Measurements from ENCODE around the gene RIPOR3.

The RIPOR3 gene, protein sequence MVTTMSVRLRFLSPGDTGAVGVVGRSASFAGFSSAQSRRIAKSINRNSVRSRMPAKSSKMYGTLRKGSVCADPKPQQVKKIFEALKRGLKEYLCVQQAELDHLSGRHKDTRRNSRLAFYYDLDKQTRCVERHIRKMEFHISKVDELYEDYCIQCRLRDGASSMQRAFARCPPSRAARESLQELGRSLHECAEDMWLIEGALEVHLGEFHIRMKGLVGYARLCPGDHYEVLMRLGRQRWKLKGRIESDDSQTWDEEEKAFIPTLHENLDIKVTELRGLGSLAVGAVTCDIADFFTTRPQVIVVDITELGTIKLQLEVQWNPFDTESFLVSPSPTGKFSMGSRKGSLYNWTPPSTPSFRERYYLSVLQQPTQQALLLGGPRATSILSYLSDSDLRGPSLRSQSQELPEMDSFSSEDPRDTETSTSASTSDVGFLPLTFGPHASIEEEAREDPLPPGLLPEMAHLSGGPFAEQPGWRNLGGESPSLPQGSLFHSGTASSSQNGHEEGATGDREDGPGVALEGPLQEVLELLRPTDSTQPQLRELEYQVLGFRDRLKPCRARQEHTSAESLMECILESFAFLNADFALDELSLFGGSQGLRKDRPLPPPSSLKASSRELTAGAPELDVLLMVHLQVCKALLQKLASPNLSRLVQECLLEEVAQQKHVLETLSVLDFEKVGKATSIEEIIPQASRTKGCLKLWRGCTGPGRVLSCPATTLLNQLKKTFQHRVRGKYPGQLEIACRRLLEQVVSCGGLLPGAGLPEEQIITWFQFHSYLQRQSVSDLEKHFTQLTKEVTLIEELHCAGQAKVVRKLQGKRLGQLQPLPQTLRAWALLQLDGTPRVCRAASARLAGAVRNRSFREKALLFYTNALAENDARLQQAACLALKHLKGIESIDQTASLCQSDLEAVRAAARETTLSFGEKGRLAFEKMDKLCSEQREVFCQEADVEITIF

DNA sequence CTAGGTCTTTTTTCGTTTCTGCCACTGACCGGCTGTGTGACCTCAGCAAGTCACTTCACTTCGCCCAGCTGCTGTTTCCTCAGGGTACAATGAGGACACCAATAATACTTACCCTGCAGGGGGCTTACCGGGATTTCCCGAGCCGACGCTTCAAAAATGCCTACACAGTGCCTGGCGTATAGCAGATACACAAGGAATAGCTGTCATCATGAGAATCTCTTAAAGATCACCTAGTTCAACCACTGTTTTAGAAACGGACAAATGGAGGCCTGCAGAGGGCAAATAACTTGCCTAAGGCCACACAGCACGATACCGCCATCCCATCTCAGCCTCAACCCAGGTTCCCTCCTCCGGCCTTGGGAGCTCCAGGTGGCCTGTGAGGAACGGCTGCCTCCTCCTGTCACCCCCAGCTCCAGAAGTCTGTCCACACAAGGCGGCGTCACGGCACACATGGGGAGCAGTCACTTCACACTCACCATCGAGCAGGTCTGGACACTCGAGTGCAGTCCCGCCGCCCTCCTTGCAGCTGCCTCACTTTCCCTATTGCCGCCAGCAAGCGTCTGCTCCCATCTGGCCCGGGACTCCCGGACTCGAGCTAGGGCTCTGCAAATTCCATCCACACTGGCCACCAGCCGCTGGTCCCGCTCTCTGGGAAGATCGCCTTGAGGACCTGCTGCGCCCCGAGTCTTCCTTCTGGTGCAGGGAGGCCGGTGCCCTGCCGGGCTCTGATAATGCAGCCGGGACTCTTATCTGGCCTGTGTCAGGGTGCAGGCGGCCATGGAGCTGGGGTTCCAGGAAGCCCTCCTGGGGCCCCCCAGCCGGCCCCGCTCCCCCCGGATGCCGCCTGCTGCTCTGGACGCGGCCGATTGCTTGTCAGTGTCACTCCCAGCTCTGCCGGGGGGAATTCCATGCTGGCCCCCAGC is at the start of gene RIPOR3:
RIPOR3 (minus strand) TSS at position 893 of the 923 bp plus-strand sequence; CDS start at position 479, 414 bp downstream.
- DNase-seq = no peak

DNA sequence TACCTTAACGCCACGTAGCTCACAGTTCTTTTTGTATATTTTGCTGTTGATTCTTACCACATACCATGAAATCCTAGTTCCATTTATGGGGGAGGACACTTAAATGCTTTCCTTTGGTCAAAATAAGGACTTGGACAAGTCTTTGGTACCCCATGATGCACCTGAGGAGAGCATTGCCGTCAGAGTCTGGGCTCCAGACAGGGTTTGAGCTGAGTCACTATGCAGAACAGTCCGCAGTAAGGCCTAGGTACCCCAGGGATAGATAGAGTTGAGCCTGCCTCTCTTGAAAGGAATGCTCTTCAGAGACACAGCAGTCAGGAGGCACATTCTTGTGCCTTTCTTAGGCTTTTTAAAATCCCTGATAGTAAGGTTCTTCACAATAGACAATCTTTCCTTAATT is 46.0 kb upstream of the RIPOR3 start:
- DNase-seq = no peak

DNA sequence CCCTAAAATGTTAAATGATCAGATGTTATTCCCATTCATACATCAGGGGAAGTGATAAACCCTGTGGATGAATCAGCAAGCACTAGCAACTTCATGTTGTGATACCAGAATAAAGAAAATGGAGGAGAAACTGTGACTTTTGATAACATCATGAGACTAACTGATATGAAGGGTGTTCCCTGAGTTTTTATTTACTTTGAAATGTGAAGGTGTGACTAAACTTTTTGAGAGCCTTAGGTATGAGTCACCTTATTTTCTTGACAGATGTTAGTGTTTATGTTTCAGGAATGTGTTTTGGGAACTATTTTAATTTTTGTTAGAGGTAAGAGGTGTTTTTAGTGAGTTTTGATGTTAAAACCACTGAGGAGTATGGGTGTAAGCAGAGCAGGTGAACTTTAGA is 44.5 kb upstream of the RIPOR3 start:
- DNase-seq = no peak

DNA sequence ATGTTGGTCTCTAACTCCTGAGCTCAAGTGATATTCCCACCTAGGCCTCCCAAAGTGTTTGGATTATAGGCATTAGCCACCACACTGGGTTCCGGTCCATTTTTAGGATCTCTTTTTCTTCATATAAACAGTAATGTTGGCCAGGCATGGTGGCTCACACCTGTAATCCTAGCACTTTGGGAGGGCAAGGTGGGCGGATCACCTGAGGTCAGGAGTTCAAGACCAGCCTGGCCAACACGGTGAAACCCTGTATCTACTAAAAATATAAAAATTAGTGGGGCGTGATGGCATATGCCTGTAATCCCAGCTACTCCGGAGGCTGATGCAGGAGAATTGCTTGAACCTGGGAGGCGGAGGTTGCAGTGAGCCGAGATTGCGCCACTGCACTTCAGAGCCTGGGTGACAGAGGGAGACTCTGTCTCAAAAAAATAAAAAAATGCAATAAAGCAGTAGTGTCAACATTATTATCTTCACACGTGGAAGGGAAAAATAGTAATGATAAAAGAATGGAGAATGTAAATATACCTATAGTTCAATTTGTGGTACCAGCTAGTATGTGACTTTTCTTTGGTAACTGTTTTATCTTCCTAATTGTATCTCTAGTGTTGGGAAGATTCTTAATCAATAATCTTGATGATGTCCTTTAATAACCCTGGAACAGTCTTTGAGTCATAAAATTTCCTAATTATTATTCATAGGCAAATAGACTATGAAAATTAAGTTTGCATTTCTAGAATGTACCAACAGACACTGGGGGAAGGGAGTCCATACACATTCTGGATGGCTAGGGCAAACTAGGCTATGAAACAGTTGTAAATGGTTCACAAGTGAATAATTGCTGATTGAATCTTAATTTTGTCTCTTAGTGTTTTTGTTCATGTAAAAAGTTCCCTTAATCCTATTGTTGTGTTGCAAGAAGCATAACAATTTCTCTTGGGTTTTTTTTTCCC is 43.7 kb upstream of the RIPOR3 start:
- no peak for DNase-seq

DNA sequence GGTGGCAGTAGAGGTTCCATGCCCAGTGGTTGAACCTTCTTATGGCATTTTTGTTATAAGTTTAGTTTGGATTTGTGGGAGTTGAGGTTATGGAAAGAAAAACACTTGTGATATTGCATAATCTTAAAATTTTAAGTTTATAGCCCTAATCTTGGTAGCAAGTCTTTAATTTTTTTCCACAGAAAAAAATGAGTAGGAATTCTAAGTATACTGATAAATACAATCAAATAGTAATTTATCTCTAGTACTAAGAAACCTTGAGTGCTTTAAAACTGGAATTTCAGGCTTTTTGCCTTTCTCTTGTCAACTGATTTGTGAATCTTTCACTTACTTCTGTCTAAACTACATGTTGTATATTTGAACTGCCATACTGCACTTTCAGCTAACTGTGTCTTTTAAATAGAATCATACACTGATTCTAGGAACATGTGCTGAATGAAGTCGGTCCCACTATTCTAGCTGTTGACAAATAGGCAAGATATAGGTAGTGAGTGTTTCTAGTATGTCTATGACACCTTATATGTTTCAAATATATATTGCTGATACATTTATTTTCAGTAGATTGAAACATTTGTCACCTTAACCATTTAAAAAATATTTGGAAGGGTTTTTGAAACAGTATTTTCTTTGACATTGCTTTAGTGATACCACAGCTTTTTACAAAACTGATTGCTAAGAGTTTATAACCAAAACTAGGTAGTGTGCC is 42.5 kb upstream of the RIPOR3 start:
- no peak for DNase-seq

DNA sequence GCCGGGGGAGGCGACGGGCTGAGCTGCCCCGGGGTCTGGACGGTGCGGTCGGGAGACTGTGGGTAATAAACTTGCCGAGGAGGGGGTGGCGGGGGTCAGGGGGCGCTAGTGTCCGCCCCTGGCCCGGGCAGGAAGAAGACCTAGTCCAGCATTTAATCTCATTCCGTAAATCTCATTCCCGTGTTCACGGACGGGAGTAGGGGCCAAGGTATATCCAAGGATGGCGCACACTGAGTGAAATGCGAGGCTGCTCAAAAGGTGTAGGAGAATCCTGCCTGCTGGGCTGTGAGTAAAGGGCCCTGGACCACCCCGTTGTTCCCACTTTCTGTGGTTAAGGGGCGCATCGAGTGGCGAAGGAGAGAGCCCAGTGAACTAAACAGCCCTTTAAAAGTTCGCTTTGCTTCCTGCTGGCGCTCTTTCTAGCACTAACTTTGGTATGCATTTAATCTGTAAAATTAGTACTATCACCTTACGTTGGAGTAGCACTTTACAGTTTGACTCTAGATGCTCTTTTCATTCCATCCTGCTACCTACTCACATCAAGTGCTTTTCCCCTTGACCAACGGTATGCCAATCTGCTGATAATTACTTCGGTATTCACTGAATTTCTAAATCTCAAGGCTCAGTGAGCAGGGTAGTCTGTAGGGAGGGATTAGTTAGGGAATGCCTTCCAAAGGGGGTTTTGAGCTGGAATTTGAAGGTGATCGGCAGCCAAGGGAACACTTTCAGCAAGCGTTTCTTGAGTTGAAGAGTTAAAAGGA is 40.8 kb upstream of the RIPOR3 start:
- no peak for DNase-seq

DNA sequence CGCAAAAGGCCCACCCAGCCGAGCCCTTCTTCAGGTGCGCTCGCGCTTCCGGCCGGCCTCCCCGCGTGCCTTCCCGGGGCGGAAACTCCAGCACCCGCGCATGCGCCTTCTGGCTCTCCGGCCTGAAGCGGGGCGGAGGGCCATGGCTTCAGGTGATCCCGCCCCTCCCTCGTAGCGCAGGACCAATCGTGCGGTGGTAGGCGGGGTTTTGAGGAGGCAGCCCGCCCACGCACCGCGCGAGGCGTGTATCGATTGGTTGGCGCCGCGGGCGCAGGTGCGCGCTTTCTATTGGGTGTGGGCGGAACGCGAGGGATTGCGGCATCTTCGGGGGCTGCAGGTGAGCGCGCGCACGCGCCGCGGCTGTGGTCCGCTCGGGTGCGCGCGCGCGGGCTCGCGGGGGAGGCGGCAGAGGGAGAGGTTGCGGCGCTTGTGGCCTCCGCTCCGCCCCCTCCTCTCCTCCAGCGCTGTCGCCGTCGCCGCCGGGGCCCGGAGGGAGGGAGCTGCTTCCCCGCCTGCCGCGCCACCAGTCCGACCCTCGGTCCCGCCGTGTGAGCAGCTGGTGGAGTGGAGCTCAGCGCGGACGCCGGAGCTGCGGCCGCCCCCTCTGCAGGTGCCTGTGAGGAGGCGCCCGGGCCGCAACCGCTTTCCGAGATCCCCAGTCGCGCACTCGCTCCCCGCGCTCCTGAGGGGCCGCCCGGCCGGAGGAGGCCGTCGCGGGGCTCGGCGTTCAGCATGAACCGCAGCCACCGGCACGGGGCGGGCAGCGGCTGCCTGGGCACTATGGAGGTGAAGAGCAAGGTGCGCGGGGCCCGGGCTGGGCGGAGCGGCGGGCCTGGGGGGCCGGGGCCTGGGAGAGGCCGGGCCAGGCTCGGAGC is 40.0 kb upstream of the RIPOR3 start, which contains the start of gene PARD6B:
PARD6B (plus strand) TSS at position 526 of the 875 bp plus-strand sequence; CDS start at position 733, 207 bp downstream.
- DNase-seq = peak; percentile 99

DNA sequence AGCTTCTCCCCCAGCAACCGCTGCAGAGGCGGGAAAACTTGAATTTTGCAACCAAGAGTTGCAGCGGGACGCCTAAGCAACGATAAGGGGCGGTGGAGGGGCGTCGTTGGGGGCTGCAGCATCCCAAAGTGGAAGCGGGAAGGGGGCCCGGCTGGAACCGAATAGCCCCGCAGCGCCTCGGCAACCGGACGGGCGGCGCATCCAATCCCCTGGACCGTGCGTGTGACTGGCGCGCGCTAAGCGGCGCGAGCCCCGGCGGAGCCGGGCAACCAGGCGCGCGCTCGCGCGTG is 39.4 kb upstream of the RIPOR3 start:
- DNase-seq = no peak

DNA sequence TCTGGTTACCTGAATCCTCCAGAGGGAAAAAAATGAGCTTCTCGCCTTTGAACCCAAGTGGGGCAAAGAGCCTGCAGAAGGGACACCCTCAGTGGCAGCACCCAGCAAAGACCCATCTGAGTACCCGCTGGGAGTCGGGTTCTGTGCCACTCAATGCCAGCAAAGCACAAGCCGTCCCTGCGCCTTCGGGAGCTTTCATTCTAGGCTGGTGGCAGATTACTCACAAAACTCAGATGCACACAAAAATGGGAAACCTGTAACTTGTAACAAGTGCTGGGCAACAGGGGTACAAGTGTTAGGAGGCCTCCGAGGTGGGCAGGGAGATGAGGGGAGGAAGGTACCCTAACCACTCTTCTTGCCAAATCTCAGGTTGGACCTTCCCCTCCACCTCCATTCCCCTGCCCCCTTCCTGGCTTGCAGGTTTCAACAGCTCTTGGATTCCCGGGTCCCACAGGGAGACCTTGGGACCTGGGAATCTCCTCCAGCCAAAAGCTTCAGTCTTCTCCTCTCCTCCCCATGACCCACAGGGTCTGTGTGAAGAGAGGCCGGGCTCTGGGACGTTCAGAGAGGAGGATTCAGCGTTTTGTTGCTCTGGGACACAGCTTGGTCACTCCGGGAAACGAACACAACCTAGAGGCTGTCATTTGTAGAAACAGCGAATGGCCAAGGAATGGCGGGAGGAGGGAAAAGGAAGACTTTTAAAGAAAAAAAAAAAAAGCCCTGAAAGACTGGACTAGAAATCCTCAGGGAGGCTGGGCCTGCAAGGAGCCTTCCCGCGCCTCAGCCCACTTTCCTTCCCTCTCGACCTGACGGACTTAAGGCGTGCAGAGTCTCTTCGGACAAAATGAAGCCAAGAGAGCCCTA is 38.8 kb upstream of the RIPOR3 start:
- no peak for DNase-seq

DNA sequence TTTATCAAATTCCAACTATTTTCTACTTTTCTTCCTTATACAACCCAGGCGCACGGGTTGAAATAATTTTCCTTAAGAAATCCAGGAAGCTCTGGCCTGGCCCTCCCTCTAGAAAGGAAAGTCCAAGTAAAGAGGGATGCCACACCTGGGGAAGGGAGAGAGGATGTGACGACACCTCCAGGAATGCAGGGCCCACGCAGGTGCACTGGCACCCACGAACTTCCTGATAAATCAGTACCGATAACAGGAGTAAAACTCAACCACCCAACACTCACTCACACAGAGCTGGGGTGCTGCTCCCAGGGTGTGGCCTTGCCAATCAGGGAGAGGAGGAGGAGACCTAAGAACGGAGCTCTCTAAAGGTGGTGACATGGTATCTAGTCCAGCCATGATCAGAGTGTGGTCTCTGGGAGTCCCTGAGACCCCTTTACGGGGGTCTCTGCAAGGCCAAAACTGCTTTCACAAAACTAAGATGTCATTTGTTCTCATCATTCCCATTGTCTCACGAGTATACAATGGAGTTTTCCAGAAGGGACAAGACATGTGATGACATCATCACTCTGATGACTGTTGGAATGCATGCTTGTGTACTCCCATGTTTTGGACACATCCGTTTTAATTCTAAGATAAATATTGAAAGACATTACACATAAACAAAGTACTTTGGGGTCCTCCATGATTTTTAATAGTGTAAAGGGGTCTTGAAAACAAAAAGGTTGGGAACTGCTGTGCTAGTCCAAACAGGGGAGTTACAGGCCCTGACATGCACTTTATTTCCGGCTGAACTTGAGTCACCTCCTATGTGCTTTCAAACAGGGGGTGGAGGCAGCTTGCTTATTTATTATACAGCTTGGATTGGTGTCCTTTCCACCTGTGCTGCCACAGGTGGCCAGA is 37.9 kb upstream of the RIPOR3 start:
- DNase-seq = no peak

DNA sequence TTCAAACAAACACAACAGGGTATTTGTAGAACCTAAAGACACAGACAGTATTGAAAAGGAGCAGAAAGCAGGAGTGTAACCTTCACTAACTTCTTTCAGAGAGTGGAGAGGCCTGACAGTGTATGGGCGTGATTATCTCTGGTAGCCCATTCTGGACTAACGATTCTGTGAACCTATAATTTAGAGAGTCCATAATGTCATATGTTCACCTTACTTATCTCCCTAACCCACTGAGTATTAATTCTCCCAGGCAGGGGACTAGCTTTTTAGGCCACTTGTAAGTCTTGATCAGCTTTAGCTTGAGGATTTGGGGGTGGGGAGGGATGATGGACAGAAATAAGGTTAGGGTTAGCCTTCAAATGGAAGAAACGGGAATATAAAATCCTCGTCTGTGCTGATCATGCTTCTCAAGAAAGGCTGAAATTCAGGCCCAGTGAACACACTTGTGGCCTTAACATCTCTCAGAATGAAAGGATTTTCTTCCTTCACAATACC is 37.2 kb upstream of the RIPOR3 start:
- DNase-seq = no peak

DNA sequence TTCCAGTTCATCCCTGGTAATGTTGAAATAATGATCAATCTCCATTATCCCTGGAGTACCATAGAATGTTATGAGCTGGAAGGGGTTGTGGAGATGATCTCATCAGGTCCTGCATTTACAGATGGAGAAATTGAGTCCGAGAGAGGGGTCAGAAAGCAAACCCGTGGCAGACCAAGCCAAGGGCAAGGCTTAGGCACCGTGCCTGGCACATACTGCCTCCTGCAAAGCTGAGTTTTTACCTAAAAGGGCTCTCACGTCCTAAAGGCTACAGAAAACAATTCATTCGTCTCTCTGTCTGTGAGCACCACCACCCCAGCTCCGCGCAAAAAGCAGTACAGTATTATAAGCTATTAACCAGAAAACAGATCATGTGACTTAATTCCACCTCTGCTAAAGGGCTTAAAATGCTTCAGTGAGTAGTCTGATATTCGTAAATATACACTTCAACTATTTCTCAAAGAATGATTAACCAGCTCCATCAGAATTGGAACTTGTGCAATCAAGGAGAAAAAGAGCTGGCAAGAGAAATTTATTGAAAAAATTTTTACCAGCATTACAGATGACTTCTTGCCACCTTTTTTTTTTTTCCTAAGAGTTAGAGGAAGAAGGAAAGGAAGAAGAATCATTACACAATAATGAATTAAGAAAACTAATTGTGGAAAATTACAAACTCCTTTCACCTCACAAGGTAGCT is 36.6 kb upstream of the RIPOR3 start:
- no peak for DNase-seq

DNA sequence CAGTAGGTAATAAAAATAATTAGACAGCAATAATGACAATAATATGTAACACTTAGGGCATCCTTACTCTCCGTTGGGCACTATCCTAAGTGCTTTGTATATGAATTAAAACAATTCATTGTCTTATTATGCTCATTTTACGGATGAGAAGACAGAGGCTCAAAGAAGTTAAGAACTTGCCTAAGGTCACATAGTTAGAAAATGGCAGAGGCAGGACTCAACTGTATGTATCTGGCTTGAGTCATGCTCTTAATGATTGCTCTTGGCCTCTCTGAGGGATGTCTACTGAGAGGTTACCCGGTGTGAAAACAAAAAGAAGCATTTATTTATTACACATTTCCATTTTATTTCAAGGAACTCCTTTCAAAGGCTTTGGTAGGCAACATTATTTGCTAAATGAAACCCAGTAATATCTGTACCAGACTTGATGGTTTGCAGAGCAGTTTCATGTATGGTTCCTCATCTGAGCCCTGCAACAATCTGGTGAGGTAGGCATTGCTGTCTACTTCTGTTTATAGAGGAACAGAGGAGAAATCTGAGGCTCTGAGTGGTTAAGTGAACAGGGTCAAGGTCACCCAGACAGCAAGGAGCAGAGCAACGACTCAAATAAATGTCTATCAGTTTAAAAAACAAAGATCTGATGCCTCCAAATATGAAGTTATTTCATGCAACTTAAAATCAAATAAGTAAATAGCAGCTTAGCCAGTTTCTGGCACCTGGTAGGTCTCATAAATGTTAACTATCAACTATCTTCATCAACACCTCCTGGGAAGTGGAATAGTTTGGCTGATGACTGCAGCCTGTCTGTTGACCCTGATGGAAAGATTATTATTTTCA is 35.8 kb upstream of the RIPOR3 start:
- DNase-seq = no peak

DNA sequence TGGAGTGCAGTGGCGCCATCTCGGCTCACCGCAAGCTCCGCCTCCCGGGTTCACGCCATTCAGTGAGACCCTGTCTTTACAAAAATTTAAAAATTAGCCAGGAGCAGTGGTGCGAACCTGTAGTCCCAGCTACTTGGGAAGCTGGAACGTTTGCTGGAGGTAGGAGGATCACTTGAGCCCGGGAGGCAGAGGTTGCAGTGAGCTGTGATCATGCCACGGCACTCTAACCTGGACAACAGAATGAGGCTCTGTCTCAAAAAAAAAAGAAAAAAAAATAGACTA is 34.3 kb upstream of the RIPOR3 start:
- DNase-seq = no peak

Data from activated effector memory CD4-positive, alpha-beta T cell treated with Interleukin-2 at 50 U/mL for 16 hours (primary cell).